GM23338 (cell line): ENCODE results near the gene MALSU1. TPM values are rescaled to one million over a fixed set of nuclear protein-coding genes. Genes with fewer than 3 reads are reported as not detected.

ENCODE experiments used
- polyA plus RNA-seq: library from polyadenylated mRNA; unstranded; fragments of >200 nt; fragmentation: Nextera tagmentation; extraction: Ambion mirVana; gene quantifications from 2 replicates; pipeline ENCODE4 v1.2.1, GENCODE V29; 2016
- total RNA-seq: library from RNA; depleted of rRNA; stranded (reverse); fragments of >200 nt; shearing (Covaris generic); gene quantifications from 2 replicates; pipeline ENCODE4 v1.2.3, GENCODE V29; 2014; rRNA removed

MALSU1 gene
- total and polyA plus RNA-seq, 2 experiments from 2014 or later, result 96.8 to 209 TPM

Other genes with a start within 250 kb of the MALSU1 start
- 119 and 143 TPM in 2 replicates for gene KLHL7, start 193.6 kb upstream of the MALSU1 start, total RNA-seq
- 85.8 and 92.5 TPM in 2 replicates for gene KLHL7, start 193.6 kb upstream of the MALSU1 start, polyA plus RNA-seq
- 42.7 and 44.7 TPM in 2 replicates for gene NUP42, start 117.3 kb upstream of the MALSU1 start, total RNA-seq
- 35.0 and 39.1 TPM in 2 replicates for gene NUP42, start 117.3 kb upstream of the MALSU1 start, polyA plus RNA-seq
- gene GPNMB, start 52.6 kb upstream of the MALSU1 start, total RNA-seq, result 0.76 and 1.4 TPM in 2 replicates
- gene GPNMB, start 52.6 kb upstream of the MALSU1 start, polyA plus RNA-seq, result 1.0 and 1.2 TPM in 2 replicates
- 183 and 209 TPM in 2 replicates for gene IGF2BP3, start 171.2 kb downstream of the MALSU1 start, total RNA-seq
- gene IGF2BP3, start 171.2 kb downstream of the MALSU1 start, polyA plus RNA-seq, result 47.1 and 52.0 TPM in 2 replicates
- gene TRA2A, start 232.6 kb downstream of the MALSU1 start, total RNA-seq, result 82.6 and 118 TPM in 2 replicates
- gene TRA2A, start 232.6 kb downstream of the MALSU1 start, polyA plus RNA-seq, result 271 and 274 TPM in 2 replicates